Esophagus (tissue), 2 donors: ENCODE data around the gene CCDC88A. TPM values are rescaled to one million over a fixed set of nuclear protein-coding genes. Genes with fewer than 3 reads are reported as not detected.
"Not testable (repeated sequence)": the region's sequence is repeated elsewhere in the genome, so short reads cannot be mapped to it uniquely, and the experiment has no call there.

Experiments
- H3K27ac ChIP-seq, 2 donors: one replicate each; pipeline ENCODE4 v1.5.1; 2013; ENCODE audit warnings: low read depth in 2 of 2, mild to moderate bottlenecking in 2 of 2, inconsistent platforms in 1 of 2, low read length in 1 of 2, moderate library complexity in 1 of 2
- H3K27me3 ChIP-seq, 2 donors: one replicate each; pipeline ENCODE4 v1.6.1; 2013; ENCODE audit warnings: low read length in 2 of 2, control low read depth in 1 of 2, mild to moderate bottlenecking in 1 of 2; ENCODE audit not compliant: insufficient read depth in 2 of 2, control insufficient read depth in 1 of 2
- H3K36me3 ChIP-seq, 2 donors: one replicate each; pipeline ENCODE4 v1.6.1; 2013; ENCODE audit warnings: low read length in 1 of 2; ENCODE audit not compliant: control insufficient read depth in 2 of 2, insufficient read depth in 2 of 2
- H3K4me1 ChIP-seq, 2 donors: one replicate each; pipeline ENCODE4 v1.6.1; 2013; ENCODE audit warnings: low read length in 1 of 2; ENCODE audit not compliant: control insufficient read depth in 2 of 2, insufficient read depth in 2 of 2
- H3K4me3 ChIP-seq, 2 donors: one replicate each; pipeline ENCODE4 v1.5.1; 2013; ENCODE audit warnings: low read length in 2 of 2, mild to moderate bottlenecking in 2 of 2, low read depth in 1 of 2, moderate library complexity in 1 of 2
- H3K9me3 ChIP-seq, 2 donors: one replicate each; pipeline ENCODE4 v1.6.1; 2013; ENCODE audit warnings: mild to moderate bottlenecking in 2 of 2, low read depth in 1 of 2, low read length in 1 of 2, moderate library complexity in 1 of 2; ENCODE audit not compliant: control insufficient read depth in 2 of 2, insufficient read depth in 1 of 2
- WGBS, 2 donors: extraction: QIAGEN DNeasy Blood & Tissue Kit; methylation state at CpG; one replicate each; pipeline ENCODE4 v1.1.7; 2013; 5-methylcytosine and 5-hydroxymethylcytosine counted together
- polyA plus RNA-seq, 2 donors: library from polyadenylated mRNA; stranded (reverse); fragments of 200-250 nt; gene quantifications; one replicate each; pipeline ENCODE4 v1.2.3, GENCODE V29; 2013
- donor health status: healthy with polysubstance abuse.
- donor health status: Bipolar disorder and iron deficiency.

The CCDC88A gene
- polyA plus RNA-seq, 2 donors, result 3.3 to 7.0 TPM

DNA sequence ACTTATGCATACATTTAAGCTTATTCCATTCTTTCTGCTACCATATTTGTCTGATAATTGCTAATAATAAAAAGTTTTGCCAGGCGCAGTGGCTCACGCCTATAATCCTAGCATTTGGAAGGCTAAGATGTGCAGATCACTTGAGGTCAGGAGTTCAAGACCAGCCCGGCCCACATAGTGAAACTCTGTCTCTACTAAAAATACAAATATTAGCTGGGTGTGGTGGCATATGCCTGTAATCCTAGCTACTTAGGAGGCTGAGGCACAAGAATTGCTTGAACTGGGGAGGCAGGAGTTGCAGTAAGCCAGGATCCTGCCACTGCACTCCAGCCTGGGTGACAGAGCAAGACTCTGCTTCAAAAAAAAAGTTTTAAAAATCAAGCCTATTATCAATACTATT, 160.1 kb downstream of the CCDC88A start:
- not testable (repeated sequence) for H3K36me3 ChIP-seq, H3K4me1 ChIP-seq, H3K27ac ChIP-seq, H3K27me3 ChIP-seq, H3K4me3 ChIP-seq, H3K9me3 ChIP-seq
- WGBS, 2 donors, result 85 to 90% methylated on average over 3 of the region's 3 CpGs

DNA sequence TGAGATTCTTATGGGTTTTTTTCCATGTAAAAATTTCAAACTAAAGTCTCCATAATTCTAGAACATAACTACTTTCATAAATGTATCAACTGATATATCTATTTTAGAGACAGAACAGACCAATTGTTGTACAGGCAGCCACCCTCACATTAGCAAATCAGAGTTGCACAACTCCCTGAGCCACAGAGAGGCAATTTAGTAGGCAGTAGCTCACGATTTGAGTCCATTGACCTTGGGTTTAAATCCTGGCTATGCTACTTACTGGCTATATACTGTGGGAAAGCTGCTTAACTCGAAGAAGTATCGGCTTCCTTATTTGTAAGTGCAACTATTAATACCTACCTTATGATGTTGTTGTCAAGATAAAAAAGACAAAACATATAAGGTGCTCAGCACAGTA, 166.8 kb downstream of the CCDC88A start:
- H3K27me3 ChIP-seq, result no peaks in the 10 kb centered on the region
- H3K4me3 ChIP-seq, result no peak overlapping the region
- H3K4me1 ChIP-seq, result no peaks in the 10 kb centered on the region
- H3K9me3 ChIP-seq, result no peaks in the 10 kb centered on the region
- peaks cover 5 to 6% of the 10 kb centered on the region in 2 donors for H3K36me3 ChIP-seq
- WGBS, 2 donors, result 77 to 89% methylated on average over 3 of the region's 3 CpGs
- H3K27ac ChIP-seq, result no peak overlapping the region

DNA sequence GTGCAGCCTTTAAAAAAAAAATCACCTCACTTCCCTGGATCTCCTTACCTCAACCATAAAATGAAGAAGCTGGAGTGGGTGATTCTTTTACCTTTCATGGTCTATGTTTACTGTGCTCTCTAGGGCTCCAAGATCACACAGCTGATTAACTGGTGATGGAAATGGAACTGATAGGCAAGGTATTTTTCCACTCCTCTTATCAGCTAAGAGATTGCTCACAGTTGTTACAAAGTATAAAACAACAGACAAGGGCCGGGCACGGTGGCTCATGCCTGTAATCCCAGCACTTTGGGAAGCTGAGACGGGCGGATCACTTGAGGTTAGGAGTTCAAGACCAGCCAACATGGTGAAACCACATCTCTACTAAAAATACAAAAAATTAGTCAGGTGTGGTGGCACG, 172.6 kb downstream of the CCDC88A start:
- Histone ChIP-seq H3K36me3 (peaks cover 3 to 5% of the 10 kb centered on the region in 2 donors), H3K4me3 (no peak overlapping the region), H3K4me1 (no peaks in the 10 kb centered on the region), H3K9me3 (no peaks in the 10 kb centered on the region), H3K27ac (no peak overlapping the region), H3K27me3 (no peaks in the 10 kb centered on the region)
- 82 to 84% methylated on average over 5 of the region's 5 CpGs for WGBS, 2 donors

DNA sequence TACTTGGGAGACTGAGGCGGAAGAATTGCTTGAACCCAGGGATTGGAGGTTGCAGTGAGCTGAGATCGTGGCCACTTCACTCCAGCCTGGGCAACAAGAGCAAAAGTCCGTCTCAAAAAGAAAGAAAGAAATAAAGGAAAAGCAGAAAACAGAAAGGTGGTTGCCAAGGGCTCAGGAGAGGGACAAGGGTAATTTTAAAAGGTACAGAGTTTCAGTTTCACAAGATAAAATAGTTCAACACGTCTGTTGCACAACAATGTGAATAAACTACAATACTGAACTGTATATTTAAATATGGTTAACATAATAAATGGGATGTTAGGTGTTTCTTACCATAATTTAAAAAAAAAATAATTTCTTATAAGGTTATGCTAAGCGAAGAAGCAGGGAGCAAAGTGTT, 174.2 kb downstream of the CCDC88A start:
- H3K4me3 ChIP-seq, result no peak overlapping the region
- H3K9me3 ChIP-seq, result no peaks in the 10 kb centered on the region
- WGBS, 2 donors, result 88 to 91% methylated on average over 5 of the region's 5 CpGs
- H3K27me3 ChIP-seq, result no peaks in the 10 kb centered on the region
- H3K4me1 ChIP-seq, result no peaks in the 10 kb centered on the region
- H3K27ac ChIP-seq, result no peak overlapping the region
- H3K36me3 ChIP-seq, result peaks cover 3 to 5% of the 10 kb centered on the region in 2 donors

DNA sequence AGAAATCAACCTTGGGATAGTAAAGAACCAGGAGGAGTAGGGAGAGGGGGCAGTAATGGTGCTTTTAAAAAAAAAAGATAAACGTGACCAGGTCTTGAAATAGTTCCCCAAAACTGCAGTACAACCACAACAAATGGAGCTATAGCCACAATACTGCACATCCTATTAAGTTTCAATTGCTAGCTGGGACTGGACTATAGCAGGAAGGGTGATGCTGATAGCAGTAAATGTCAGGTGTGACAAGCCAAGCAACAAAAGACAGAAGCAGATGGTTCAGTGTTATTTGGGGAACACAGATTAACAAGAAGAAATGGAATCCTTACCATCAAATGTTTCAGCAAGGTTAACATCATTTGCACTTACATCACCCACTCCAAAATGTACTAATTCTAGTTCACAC, 177.0 kb downstream of the CCDC88A start:
- H3K27me3 ChIP-seq, result no peaks in the 10 kb centered on the region
- no peaks in the 10 kb centered on the region for H3K4me1 ChIP-seq
- 67 to 68% methylated on average over 1 of the region's 1 CpG for WGBS, 2 donors
- H3K9me3 ChIP-seq, result no peaks in the 10 kb centered on the region
- no peak overlapping the region for H3K4me3 ChIP-seq
- H3K27ac ChIP-seq, result no peak overlapping the region
- no peaks in the 10 kb centered on the region for H3K36me3 ChIP-seq

DNA sequence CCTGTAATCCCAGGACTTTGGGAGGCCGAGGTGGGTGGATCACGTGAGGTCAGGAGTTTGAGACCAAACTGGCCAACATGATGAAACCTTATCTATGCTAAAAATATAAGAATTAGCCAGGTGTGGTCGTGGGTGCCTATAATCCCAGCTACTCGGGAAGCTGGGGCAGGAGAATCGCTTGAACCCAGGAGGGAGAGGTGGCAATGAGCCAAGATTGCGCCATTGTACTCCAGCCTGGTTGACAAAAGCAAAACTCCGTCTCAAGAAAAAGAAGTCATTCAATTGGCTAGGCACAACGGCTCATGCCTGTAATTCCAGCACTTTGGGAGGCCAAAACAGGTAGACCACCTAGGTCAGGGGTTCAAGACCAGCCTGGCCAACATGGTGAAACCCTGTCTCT, 178.1 kb downstream of the CCDC88A start:
- not testable (repeated sequence) for H3K9me3 ChIP-seq, H3K27ac ChIP-seq, H3K4me1 ChIP-seq, H3K36me3 ChIP-seq, H3K4me3 ChIP-seq, H3K27me3 ChIP-seq
- 94 to 95% methylated on average over 8 of the region's 8 CpGs for WGBS, 2 donors

DNA sequence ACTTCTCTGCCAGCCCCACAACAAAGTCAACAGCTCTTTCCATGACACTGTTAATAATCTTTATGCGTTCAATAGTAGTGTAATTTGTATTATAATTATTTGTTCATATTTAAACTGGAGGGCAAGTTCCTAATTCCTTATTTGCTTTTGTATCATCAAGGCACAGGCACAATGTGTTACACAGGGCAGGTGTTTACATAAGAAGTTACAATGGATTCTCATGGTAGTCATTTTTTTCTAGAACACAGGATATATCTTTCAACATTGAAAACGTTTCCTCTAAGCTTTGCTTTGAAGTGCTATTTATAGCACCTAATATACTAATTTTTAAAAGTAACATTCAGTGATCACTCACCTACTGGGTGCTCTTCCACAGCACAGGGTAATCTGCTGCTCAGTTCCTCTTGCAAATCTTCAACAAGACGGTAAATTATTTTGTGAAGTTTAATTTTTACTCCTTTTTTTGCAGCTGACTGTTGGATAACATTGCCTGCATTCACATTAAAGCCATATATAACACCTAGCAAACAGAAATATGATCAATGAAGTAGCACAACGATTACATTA, 179.9 kb downstream of the CCDC88A start:
- peaks cover 0 to 6% of the 10 kb centered on the region in 2 donors for H3K36me3 ChIP-seq
- 50 to 55% methylated on average over 4 of the region's 4 CpGs for WGBS, 2 donors

More for the DNA sequence above, 179.9 kb downstream of the CCDC88A start:
- no peaks in the 10 kb centered on the region for H3K9me3 ChIP-seq
- H3K27me3 ChIP-seq, result no peaks in the 10 kb centered on the region
- H3K4me1 ChIP-seq, result no peaks in the 10 kb centered on the region
- no peak overlapping the region for H3K4me3 ChIP-seq
- H3K27ac ChIP-seq, result no peak overlapping the region

Other genes with a start within 250 kb of the CCDC88A start
- gene CLHC1, start 187.6 kb downstream of the CCDC88A start, polyA plus RNA-seq, result 10 to 100 TPM in 1 of 2 donors, 1 to 10 TPM in 1; 3.9 to 10.9 TPM
- 1,000 to 10,000 TPM; 1,141 to 2,006 TPM for gene RPS27A, start 187.2 kb downstream of the CCDC88A start, polyA plus RNA-seq
- gene MTIF2, start 150.6 kb downstream of the CCDC88A start, polyA plus RNA-seq, result 10 to 100 TPM; 16.8 to 18.5 TPM
- 10 to 100 TPM; 18.4 to 25.6 TPM for gene CFAP36, start 99.9 kb upstream of the CCDC88A start, polyA plus RNA-seq
- gene PPP4R3B, start 197.8 kb upstream of the CCDC88A start, polyA plus RNA-seq, result 10 to 100 TPM; 20.9 to 21.8 TPM